Duodenal mucosa (tissue), 2 donors: Measurements from ENCODE around the gene PATJ.

Experiments
- H3K27ac ChIP-seq: one replicate; pipeline ENCODE4 v1.7.0; 2013; ENCODE audit warnings: low read depth, low read length
- H3K27me3 ChIP-seq, 2 donors: one replicate each; pipeline ENCODE4 v1.7.0; 2013; ENCODE audit warnings: low read length in 2 of 2, control low read depth in 1 of 2; ENCODE audit not compliant: insufficient read depth in 2 of 2, control insufficient read depth in 1 of 2
- H3K36me3 ChIP-seq, 2 donors: one replicate each; pipeline ENCODE4 v1.7.0; 2013; ENCODE audit warnings: low read length in 2 of 2, control low read depth in 1 of 2; ENCODE audit not compliant: insufficient read depth in 2 of 2, control insufficient read depth in 1 of 2
- H3K4me1 ChIP-seq, 2 donors: one replicate each; pipeline ENCODE4 v1.7.0; 2013; ENCODE audit warnings: low read length in 2 of 2, control low read depth in 1 of 2; ENCODE audit not compliant: insufficient read depth in 2 of 2, control insufficient read depth in 1 of 2
- H3K4me3 ChIP-seq, 2 donors: one replicate each; pipeline ENCODE4 v1.7.0; 2013; ENCODE audit warnings: low read length in 2 of 2, low read depth in 1 of 2
- H3K9ac ChIP-seq, 2 donors: one replicate each; pipeline ENCODE4 v1.7.0; 2013; ENCODE audit warnings: low read length in 2 of 2, low read depth in 1 of 2
- H3K9me3 ChIP-seq, 2 donors: one replicate each; pipeline ENCODE4 v1.7.0; 2013; ENCODE audit warnings: low read length in 2 of 2, control low read depth in 1 of 2; ENCODE audit not compliant: control insufficient read depth in 1 of 2

The PATJ gene

DNA sequence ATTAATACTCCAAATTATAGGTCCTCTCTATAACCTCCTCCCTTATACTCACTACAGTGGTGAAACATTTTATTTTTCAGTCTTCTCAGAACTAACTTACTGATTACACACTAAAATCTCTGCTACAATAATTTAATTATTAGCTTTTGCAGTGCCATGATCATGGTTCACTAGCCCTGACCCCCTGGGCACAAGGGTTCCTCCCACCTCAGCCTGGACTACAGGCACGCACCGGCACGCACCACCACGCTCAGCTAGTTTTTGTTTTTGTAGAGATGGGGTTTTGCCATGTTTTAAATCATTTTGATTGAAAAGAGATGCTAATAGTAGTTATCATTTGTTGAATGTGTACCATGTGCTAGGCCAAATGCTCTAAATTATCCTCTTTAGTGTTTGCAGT, 6.3 kb downstream of the PATJ start:
- Histone ChIP-seq H3K27ac (no peak overlapping the region), H3K9me3 (no peaks in the 10 kb centered on the region), H3K9ac (no peak overlapping the region), H3K4me1 (peaks cover 4 to 14% of the 10 kb centered on the region in 2 donors), H3K36me3 (no peaks in the 10 kb centered on the region), H3K27me3 (no peaks in the 10 kb centered on the region), H3K4me3 (no peak overlapping the region)

DNA sequence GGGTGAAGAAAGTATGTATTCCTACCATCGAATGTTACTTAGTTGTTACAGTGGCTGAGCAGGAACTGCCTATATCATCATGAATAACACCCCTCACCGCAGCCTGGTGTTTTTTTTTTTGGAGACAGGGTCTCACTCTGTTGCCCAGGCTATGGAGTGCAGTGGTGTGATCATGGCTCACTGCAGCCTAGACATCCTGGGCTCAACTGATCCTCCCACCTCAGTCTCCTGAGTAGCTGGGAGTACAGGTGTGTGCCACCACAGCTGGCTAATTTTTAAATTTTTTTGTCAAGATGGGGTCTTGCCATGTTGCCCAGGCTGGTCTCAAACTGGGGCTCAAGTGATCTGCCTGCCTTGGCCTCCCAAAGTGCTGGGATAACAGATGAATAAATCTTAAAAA, 7.3 kb downstream of the PATJ start:
- H3K9me3 ChIP-seq: no peaks in the 10 kb centered on the region
- peaks cover 4 to 11% of the 10 kb centered on the region in 2 donors for H3K4me1 ChIP-seq
- H3K36me3 ChIP-seq: no peaks in the 10 kb centered on the region
- H3K4me3 ChIP-seq: no peak overlapping the region
- H3K27ac ChIP-seq: no peak overlapping the region
- no peaks in the 10 kb centered on the region for H3K27me3 ChIP-seq
- no peak overlapping the region for H3K9ac ChIP-seq

DNA sequence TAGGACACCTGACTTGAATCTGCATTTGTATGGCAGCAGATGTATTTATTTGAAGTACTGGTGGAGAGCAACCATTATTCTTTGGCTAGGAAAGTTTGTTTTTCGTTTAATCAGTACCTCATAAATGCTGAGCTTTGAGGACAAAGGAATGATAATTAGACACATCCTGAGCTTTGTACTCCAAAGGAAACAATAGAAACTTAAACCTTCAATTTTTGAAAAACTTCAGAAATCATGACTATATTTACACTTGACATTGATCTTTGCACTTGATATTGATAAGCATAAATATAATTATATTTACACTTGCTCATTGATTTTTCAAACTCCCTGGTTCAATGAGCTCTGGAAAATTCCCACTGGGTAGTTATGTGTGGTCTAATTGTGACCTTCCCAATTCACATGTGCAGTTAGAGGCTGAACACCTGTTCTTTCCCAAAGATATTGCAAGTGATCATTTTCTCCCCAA, 10.7 kb downstream of the PATJ start:
- no peak overlapping the region for H3K27ac ChIP-seq

DNA sequence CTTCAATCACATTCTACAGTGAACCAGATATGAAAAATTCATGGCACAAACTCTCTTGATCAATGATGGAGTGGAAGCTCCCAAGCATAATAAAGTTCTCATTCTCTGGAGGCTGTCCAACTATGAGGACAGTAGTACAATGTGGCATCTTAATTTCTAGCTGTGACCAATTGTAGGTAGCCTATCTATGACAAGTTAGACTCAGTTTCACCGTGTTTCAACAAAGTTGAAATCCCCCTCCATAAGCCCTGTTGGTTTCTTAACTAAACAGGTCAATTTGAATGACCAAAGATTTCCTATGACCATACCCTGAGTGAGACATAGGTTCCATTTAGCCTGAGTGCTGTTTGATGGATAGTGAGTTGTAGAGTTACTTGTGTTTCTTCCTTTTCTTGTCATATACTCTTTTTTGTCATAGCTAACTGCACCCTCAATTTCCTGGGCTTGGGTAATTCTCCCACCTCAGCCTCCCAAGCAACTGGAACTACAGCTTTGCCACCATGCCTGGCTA, 11.8 kb downstream of the PATJ start:
- Histone ChIP-seq H3K4me3 (no peak overlapping the region), H3K9ac (no peak overlapping the region), H3K27me3 (no peaks in the 10 kb centered on the region), H3K27ac (no peak overlapping the region), H3K4me1 (no peaks in the 10 kb centered on the region), H3K9me3 (no peaks in the 10 kb centered on the region), H3K36me3 (no peaks in the 10 kb centered on the region)

More for the DNA sequence above, 10.7 kb downstream of the PATJ start:
- Histone ChIP-seq H3K4me3 (no peak overlapping the region), H3K9me3 (no peaks in the 10 kb centered on the region), H3K9ac (no peak overlapping the region), H3K27me3 (no peaks in the 10 kb centered on the region), H3K36me3 (no peaks in the 10 kb centered on the region), H3K4me1 (no peaks in the 10 kb centered on the region)

DNA sequence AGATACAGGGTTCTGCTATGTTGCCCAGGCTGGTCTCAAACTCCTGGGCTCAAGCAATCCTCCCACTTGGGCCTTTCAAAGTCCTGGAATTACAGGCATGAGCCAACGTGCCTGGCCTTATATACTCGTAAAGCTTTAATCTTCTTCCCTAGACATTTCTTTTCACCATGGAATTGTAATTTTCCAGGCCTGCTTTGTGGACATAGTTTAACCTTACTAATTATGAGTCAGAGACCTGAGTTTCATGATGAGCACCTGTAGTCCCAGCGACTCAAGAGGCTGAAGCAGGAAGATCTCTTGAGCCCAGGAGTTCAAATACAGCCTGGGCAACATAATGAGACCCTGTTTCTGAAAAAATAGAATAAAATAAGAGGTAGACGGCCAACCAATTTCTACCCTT, 12.3 kb downstream of the PATJ start:
- H3K9ac ChIP-seq: no peak overlapping the region
- H3K9me3 ChIP-seq: no peaks in the 10 kb centered on the region
- no peaks in the 10 kb centered on the region for H3K4me1 ChIP-seq
- H3K27me3 ChIP-seq: no peaks in the 10 kb centered on the region
- H3K4me3 ChIP-seq: no peak overlapping the region
- no peaks in the 10 kb centered on the region for H3K36me3 ChIP-seq
- H3K27ac ChIP-seq: no peak overlapping the region

DNA sequence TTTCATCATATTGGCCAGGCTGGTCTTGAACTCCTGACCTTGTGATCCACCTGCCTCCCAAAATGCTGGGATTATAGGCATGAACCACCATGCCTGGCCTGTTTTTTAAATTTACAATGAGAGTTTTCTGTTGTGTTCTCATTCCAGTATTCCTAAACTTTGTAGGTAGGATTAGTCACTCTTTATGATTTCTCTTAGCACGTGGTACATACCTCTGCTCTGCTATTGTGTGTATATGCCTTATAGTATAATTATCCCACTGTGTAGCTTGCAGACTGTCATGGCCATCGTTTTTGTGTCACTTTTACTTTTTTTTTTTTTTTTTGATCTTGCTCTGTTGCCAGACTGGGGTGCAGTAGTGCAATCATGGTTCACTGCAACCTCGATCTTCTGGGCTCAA, 14.5 kb downstream of the PATJ start:
- no peaks in the 10 kb centered on the region for H3K9me3 ChIP-seq
- no peaks in the 10 kb centered on the region for H3K27me3 ChIP-seq
- H3K4me3 ChIP-seq: no peak overlapping the region
- H3K9ac ChIP-seq: no peak overlapping the region
- no peaks in the 10 kb centered on the region for H3K4me1 ChIP-seq
- no peak overlapping the region for H3K27ac ChIP-seq
- no peaks in the 10 kb centered on the region for H3K36me3 ChIP-seq

DNA sequence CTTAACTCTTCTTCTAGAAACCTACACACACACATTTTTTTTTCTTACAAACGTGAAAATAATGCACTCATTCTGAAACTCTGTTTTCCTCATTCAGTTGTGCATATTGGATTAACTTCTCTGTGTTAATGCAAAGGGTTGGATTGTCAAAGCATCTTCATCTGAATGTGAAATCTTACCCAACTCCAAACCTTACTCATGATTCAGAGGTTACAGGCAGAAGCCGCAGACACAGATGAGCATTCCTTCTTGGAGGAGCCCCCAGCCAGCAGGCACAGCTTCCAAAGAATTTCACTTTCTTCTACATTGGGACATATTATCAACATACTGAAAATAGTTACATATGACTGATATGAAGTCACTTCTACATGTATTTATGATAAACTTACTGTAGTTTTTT, 15.7 kb downstream of the PATJ start:
- no peaks in the 10 kb centered on the region for H3K4me1 ChIP-seq
- no peak overlapping the region for H3K4me3 ChIP-seq
- no peaks in the 10 kb centered on the region for H3K36me3 ChIP-seq
- no peak overlapping the region for H3K27ac ChIP-seq
- H3K27me3 ChIP-seq: no peaks in the 10 kb centered on the region
- no peaks in the 10 kb centered on the region for H3K9me3 ChIP-seq
- no peak overlapping the region for H3K9ac ChIP-seq

DNA sequence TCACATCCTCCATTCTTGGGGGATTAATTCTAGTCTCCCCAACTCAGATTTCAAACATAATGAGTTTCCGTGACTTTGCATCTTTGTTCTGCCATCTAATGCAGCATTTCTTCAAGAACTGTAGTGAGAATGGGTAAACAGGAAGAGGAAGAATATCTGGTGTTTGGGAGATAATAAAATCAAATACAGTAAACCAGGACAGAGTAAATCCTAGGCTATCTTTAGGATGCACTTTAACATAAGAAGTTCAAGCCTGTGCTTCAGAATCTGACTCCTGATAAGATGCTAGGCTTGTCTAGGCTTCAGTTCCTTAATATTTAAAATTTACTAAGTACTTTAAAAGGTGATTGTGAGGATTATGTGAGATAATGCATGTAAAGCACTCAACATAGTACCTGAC, 27.9 kb downstream of the PATJ start:
- peaks cover 5 to 35% of the 10 kb centered on the region in 2 donors for H3K36me3 ChIP-seq
- no peak overlapping the region for H3K4me3 ChIP-seq
- no peaks in the 10 kb centered on the region for H3K27me3 ChIP-seq
- no peak overlapping the region for H3K9ac ChIP-seq
- H3K9me3 ChIP-seq: no peaks in the 10 kb centered on the region
- H3K27ac ChIP-seq: no peak overlapping the region
- no peaks in the 10 kb centered on the region for H3K4me1 ChIP-seq

DNA sequence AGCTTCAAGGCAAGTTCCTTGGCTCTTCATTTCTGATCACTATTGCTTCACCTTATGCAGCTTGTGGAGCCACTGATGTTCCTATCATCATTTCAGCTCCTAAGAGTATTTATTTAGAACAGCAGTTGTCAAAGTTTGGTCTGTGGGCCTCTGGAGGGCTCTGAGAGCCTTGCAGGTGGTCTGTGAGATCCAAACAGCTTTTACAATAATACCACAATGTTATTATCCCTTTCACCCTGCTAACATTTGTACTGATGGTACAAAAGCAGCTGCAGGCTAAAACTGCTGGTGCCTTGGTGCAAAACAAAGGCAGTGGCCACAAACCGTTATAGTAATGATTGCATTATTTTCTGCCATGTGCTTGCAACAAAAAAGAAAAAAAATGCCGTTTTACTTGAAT, 33.8 kb downstream of the PATJ start:
- Histone ChIP-seq H3K4me1 (no peaks in the 10 kb centered on the region), H3K36me3 (peaks cover 4 to 23% of the 10 kb centered on the region in 2 donors), H3K27me3 (no peaks in the 10 kb centered on the region), H3K4me3 (no peak overlapping the region), H3K27ac (no peak overlapping the region), H3K9ac (no peak overlapping the region), H3K9me3 (no peaks in the 10 kb centered on the region)

DNA sequence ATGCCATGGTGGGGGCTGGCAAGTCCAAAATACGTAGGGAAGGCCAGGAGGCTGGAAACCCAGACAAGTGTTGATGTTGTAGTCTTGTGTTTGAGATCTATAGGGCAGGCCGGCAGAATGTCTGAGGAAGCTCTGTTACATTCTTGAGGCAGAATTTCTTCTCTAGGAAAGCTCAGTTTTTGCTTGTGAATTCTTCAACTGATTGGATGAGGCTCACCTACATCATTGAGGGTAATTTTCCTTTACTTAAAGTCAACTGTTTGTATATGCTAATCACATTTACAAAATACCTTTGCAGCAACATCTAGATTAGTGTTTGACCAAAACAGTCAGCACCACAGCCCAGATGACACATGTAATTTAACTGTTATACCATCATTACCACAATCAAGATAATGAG, 37.0 kb downstream of the PATJ start:
- H3K36me3 ChIP-seq: peaks cover 9 to 22% of the 10 kb centered on the region in 2 donors

DNA sequence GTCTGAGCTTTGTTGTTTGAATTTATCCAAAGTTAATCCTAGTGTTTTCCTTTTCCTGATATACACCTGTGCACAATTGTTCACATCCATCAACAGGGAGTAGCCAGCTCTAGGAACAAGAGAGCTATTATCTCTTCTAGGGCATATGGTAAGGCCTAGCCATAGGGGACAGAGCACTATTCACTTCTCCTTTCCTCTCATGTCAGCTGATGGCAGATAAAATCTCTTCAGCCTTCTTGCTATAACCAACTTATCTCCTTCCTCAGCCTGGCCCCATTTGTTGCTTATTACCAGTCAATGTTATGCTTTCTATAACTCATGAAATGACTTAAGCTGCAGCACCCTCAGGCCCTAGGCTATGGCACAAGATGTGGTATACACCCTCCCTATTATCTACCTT, 38.9 kb downstream of the PATJ start:
- peaks cover 0 to 3% of the 10 kb centered on the region in 2 donors for H3K4me1 ChIP-seq
- peaks cover 9 to 17% of the 10 kb centered on the region in 2 donors for H3K36me3 ChIP-seq
- H3K9ac ChIP-seq: no peak overlapping the region
- no peak overlapping the region for H3K4me3 ChIP-seq
- no peaks in the 10 kb centered on the region for H3K27me3 ChIP-seq
- H3K27ac ChIP-seq: no peak overlapping the region
- H3K9me3 ChIP-seq: no peaks in the 10 kb centered on the region

More for the DNA sequence above, 37.0 kb downstream of the PATJ start:
- no peak overlapping the region for H3K9ac ChIP-seq
- no peaks in the 10 kb centered on the region for H3K27me3 ChIP-seq
- H3K9me3 ChIP-seq: no peaks in the 10 kb centered on the region
- H3K4me1 ChIP-seq: peaks cover 0 to 3% of the 10 kb centered on the region in 2 donors
- H3K27ac ChIP-seq: no peak overlapping the region
- H3K4me3 ChIP-seq: no peak overlapping the region
